Immature natural killer cell (primary cell): ENCODE data around the gene SGK1. TPM values are rescaled to one million over a fixed set of nuclear protein-coding genes. Genes with fewer than 3 reads are reported as not detected.

ENCODE experiments used
- DNase-seq, 3 donors: peaks; one replicate each; pipeline ENCODE4 v3.0.0; 2022; ENCODE audit warnings: mixed read lengths in 1 of 3
- H3K27ac Mint-ChIP-seq, 6 donors: one replicate each; pipeline ENCODE4 v1.8.0; 2020; ENCODE audit warnings: mixed read lengths in 6 of 6, mild to moderate bottlenecking in 5 of 6, inconsistent platforms in 4 of 6, moderate library complexity in 3 of 6
- H3K27me3 Mint-ChIP-seq, 3 donors: one replicate each; pipeline ENCODE4 v1.8.0; 2020 to 2021; ENCODE audit warnings: low read depth in 3 of 3, mild to moderate bottlenecking in 3 of 3, mixed read lengths in 3 of 3, moderate library complexity in 3 of 3, inconsistent platforms in 1 of 3
- H3K36me3 Mint-ChIP-seq, 3 donors: one replicate each; pipeline ENCODE4 v1.8.0; 2020; ENCODE audit warnings: mixed read lengths in 3 of 3, inconsistent platforms in 2 of 3, mild to moderate bottlenecking in 2 of 3
- H3K4me1 Mint-ChIP-seq, 2 donors: one replicate each; pipeline ENCODE4 v1.8.0; 2020; ENCODE audit warnings: inconsistent platforms in 2 of 2, mild to moderate bottlenecking in 2 of 2, mixed read lengths in 2 of 2, moderate library complexity in 1 of 2
- H3K4me3 Mint-ChIP-seq, 5 donors: one replicate each; pipeline ENCODE4 v1.8.0; 2020; ENCODE audit warnings: mild to moderate bottlenecking in 5 of 5, mixed read lengths in 5 of 5, inconsistent platforms in 3 of 5, moderate library complexity in 3 of 5
- H3K9me3 Mint-ChIP-seq, 6 donors: one replicate each; pipeline ENCODE4 v1.8.0; 2020; ENCODE audit warnings: mild to moderate bottlenecking in 6 of 6, mixed read lengths in 6 of 6, inconsistent platforms in 4 of 6, moderate library complexity in 3 of 6
- polyA plus RNA-seq, 3 donors: library from polyadenylated mRNA; unstranded; fragments of 300-500 nt; fragmentation: Illumina TruSeq; gene quantifications; one replicate each; pipeline ENCODE4 v1.2.3, GENCODE V29; 2021

The SGK1 gene
- polyA plus RNA-seq, 3 donors from 2014 or later, result 1.2 to 4.3 (median 3.8) TPM

- peaks cover 35 to 53% of the 10 kb centered on the region in 2 donors for H3K4me1 Mint-ChIP-seq
- H3K27me3 Mint-ChIP-seq, result peaks cover 6 to 25% (median 19%) of the 10 kb centered on the region in 3 donors
- H3K9me3 Mint-ChIP-seq, result no peaks in the 10 kb centered on the region
Observed at GRCh38 chr6:134174672-134175531, 143.0 kb downstream of the SGK1 start.

GRCh38 chr6:134173936-134174671 lies 143.8 kb downstream of the SGK1 start:
- peak; percentile 70 to 74 (median 71) for DNase-seq
- Mint-ChIP-seq H3K36me3 (no peaks in the 10 kb centered on the region), H3K27me3 (peaks cover 6 to 21% (median 19%) of the 10 kb centered on the region in 3 donors), H3K4me3 (peak overlapping the region; percentile 88 to 98 (median 98)), H3K9me3 (no peaks in the 10 kb centered on the region), H3K27ac (peak overlapping the region; percentile 81 to 95 (median 90)), H3K4me1 (peaks cover 35 to 50% of the 10 kb centered on the region in 2 donors)

More at GRCh38 chr6:134174672-134175531, 143.0 kb downstream of the SGK1 start:
- no peaks in the 10 kb centered on the region for H3K36me3 Mint-ChIP-seq
- H3K4me3 Mint-ChIP-seq, result peak overlapping the region; percentile 88 to 98 (median 98)
- H3K27ac Mint-ChIP-seq, result peak overlapping the region; percentile 81 to 95 (median 90)
- DNase-seq, result peak; percentile 85 to 86 (median 86)

GRCh38 chr6:134173366-134173725 lies 144.6 kb downstream of the SGK1 start:
- Mint-ChIP-seq H3K27me3 (peaks cover 6 to 21% (median 19%) of the 10 kb centered on the region in 3 donors), H3K9me3 (no peaks in the 10 kb centered on the region), H3K4me1 (peaks cover 31 to 43% of the 10 kb centered on the region in 2 donors), H3K36me3 (no peaks in the 10 kb centered on the region), H3K27ac (no peak overlapping the region), H3K4me3 (peak overlapping the region in 3 of 5 donors; percentile 28 to 98 (median 88))
- DNase-seq, result no peak

- Mint-ChIP-seq H3K4me3 (peak overlapping the region in 3 of 5 donors; percentile 2 to 42 (median 28)), H3K4me1 (peaks cover 26 to 38% of the 10 kb centered on the region in 2 donors), H3K27me3 (peaks cover 6 to 21% (median 15%) of the 10 kb centered on the region in 3 donors), H3K9me3 (no peaks in the 10 kb centered on the region), H3K27ac (no peak overlapping the region), H3K36me3 (no peaks in the 10 kb centered on the region)
- DNase-seq, result no peak
Observed at GRCh38 chr6:134172706-134173365, 145.1 kb downstream of the SGK1 start.

- H3K9me3 Mint-ChIP-seq, result no peaks in the 10 kb centered on the region
- H3K4me3 Mint-ChIP-seq, result peak overlapping the region in 1 of 5 donors; percentile 2
- no peaks in the 10 kb centered on the region for H3K36me3 Mint-ChIP-seq
- peaks cover 3 to 19% (median 12%) of the 10 kb centered on the region in 3 donors for H3K27me3 Mint-ChIP-seq
- no peak overlapping the region for H3K27ac Mint-ChIP-seq
- DNase-seq, result no peak
- H3K4me1 Mint-ChIP-seq, result peaks cover 19 to 31% of the 10 kb centered on the region in 2 donors
Observed at GRCh38 chr6:134172020-134172705, 145.7 kb downstream of the SGK1 start.

GRCh38 chr6:134171517-134171916 lies 146.4 kb downstream of the SGK1 start:
- Mint-ChIP-seq H3K27me3 (peaks cover 3 to 12% (median 10%) of the 10 kb centered on the region in 3 donors), H3K36me3 (no peaks in the 10 kb centered on the region), H3K9me3 (no peaks in the 10 kb centered on the region), H3K4me1 (peaks cover 17 to 26% of the 10 kb centered on the region in 2 donors), H3K27ac (no peak overlapping the region), H3K4me3 (no peak overlapping the region)
- no peak for DNase-seq

- H3K4me1 Mint-ChIP-seq, result peaks cover 13 to 20% of the 10 kb centered on the region in 2 donors
- no peak overlapping the region for H3K4me3 Mint-ChIP-seq
- no peaks in the 10 kb centered on the region for H3K36me3 Mint-ChIP-seq
- H3K9me3 Mint-ChIP-seq, result no peaks in the 10 kb centered on the region
- no peak for DNase-seq
- H3K27ac Mint-ChIP-seq, result no peak overlapping the region
- peaks cover 1 to 9% (median 7%) of the 10 kb centered on the region in 3 donors for H3K27me3 Mint-ChIP-seq
Observed at GRCh38 chr6:134170844-134171243, 147.1 kb downstream of the SGK1 start.

- Mint-ChIP-seq H3K27ac (no peak overlapping the region), H3K27me3 (peaks cover under 1 to 8% (median 5%) of the 10 kb centered on the region in 3 donors), H3K9me3 (no peaks in the 10 kb centered on the region), H3K4me3 (no peak overlapping the region), H3K4me1 (peaks cover 9 to 15% of the 10 kb centered on the region in 2 donors), H3K36me3 (no peaks in the 10 kb centered on the region)
- no peak for DNase-seq
Observed at GRCh38 chr6:134169871-134170486, 147.9 kb downstream of the SGK1 start.

- no peaks in the 10 kb centered on the region for H3K36me3 Mint-ChIP-seq
- DNase-seq, result no peak
- no peak overlapping the region for H3K27ac Mint-ChIP-seq
- peaks cover 0 to 6% (median 3%) of the 10 kb centered on the region in 3 donors for H3K27me3 Mint-ChIP-seq
- peaks cover under 1 to 4% of the 10 kb centered on the region in 2 donors for H3K4me1 Mint-ChIP-seq
- no peaks in the 10 kb centered on the region for H3K9me3 Mint-ChIP-seq
- no peak overlapping the region for H3K4me3 Mint-ChIP-seq
Observed at GRCh38 chr6:134168590-134169208, 149.2 kb downstream of the SGK1 start.

- Mint-ChIP-seq H3K4me3 (no peak overlapping the region), H3K27ac (no peak overlapping the region), H3K27me3 (peaks cover 0 to 4% (median 3%) of the 10 kb centered on the region in 3 donors), H3K36me3 (no peaks in the 10 kb centered on the region), H3K4me1 (no peaks in the 10 kb centered on the region), H3K9me3 (no peaks in the 10 kb centered on the region)
- DNase-seq, result no peak
Observed at GRCh38 chr6:134166511-134167261, 151.2 kb downstream of the SGK1 start.

- no peaks in the 10 kb centered on the region for H3K9me3 Mint-ChIP-seq
- no peak overlapping the region for H3K27ac Mint-ChIP-seq
- peaks cover 0 to 4% (median 3%) of the 10 kb centered on the region in 3 donors for H3K27me3 Mint-ChIP-seq
- H3K36me3 Mint-ChIP-seq, result no peaks in the 10 kb centered on the region
- no peak for DNase-seq
- H3K4me3 Mint-ChIP-seq, result no peak overlapping the region
- H3K4me1 Mint-ChIP-seq, result no peaks in the 10 kb centered on the region
Observed at GRCh38 chr6:134165561-134166201, 152.2 kb downstream of the SGK1 start.
